Mammary epithelial cell (primary cell): ENCODE results near the gene ANXA6.

Experiments
- EZH2 ChIP-seq: IDR thresholded peaks from 2 replicates; pipeline ENCODE4 v1.6.1; 2012; ENCODE audit warnings: low read length, inconsistent platforms, borderline replicate concordance
- TF ChIP-seq, protein P1 (sequence below), 2 donors: IDR thresholded peaks in 1 of 2; conservative IDR thresholded peaks in 1 of 2; 2 replicates each; pipeline ENCODE4 v1.5.1; 2011 to 2012; ENCODE audit warnings: inconsistent platforms in 2 of 2, low read length in 2 of 2, mild to moderate bottlenecking in 2 of 2, control low read depth in 1 of 2, low read depth in 1 of 2; ENCODE audit not compliant: insufficient read depth in 1 of 2; ENCODE audit errors: extremely low read depth in 1 of 2

DNA sequence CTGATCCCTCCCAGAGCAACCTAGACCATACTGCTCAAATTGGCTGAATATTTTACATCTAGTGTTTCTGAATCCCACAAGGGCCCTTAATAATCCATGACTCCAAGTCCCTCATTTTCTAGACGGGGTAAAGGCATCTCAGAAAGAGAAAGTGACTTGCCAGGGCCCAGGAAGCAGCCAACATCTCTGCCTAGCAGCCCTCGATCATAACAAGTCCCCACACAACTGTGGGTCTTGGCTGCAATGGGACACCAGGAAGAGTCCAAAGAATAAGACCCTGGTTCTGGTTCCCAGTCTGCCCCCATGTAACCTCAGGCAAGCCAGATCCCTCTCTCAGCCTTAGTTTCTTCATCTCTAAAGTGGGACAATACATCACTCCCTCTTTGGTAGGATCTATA is 6.3 kb downstream of the ANXA6 start:
- TF ChIP-seq EZH2 = no peak
- TF ChIP-seq, protein P1, sequence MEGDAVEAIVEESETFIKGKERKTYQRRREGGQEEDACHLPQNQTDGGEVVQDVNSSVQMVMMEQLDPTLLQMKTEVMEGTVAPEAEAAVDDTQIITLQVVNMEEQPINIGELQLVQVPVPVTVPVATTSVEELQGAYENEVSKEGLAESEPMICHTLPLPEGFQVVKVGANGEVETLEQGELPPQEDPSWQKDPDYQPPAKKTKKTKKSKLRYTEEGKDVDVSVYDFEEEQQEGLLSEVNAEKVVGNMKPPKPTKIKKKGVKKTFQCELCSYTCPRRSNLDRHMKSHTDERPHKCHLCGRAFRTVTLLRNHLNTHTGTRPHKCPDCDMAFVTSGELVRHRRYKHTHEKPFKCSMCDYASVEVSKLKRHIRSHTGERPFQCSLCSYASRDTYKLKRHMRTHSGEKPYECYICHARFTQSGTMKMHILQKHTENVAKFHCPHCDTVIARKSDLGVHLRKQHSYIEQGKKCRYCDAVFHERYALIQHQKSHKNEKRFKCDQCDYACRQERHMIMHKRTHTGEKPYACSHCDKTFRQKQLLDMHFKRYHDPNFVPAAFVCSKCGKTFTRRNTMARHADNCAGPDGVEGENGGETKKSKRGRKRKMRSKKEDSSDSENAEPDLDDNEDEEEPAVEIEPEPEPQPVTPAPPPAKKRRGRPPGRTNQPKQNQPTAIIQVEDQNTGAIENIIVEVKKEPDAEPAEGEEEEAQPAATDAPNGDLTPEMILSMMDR (conservative IDR thresholded peaks at IDR 0.05 in 1 of 2, IDR thresholded peaks at IDR 0.05 in 1 of 2; ENCODE audit: extremely low read depth in 1 of 2, insufficient read depth in 1 of 2, low read depth in 1 of 2, low read length in 2 of 2) = no peak
